NT2/D1 (cell line): ENCODE results near the gene BEX2.

ENCODE experiments used
- SUZ12 ChIP-seq: IDR thresholded peaks from 2 replicates; pipeline ENCODE4 v1.6.1; 2011; ENCODE audit not compliant: insufficient read length, insufficient read depth; ENCODE audit errors: extremely low read depth
- YY1 ChIP-seq: IDR thresholded peaks from 2 replicates; pipeline ENCODE4 v1.6.1; 2011; ENCODE audit not compliant: insufficient read length, insufficient read depth
- ZNF274 ChIP-seq: IDR thresholded peaks from 2 replicates; pipeline ENCODE4 v1.6.1; 2011; ENCODE audit warnings: mild to moderate bottlenecking, low read depth, low read length

DNA sequence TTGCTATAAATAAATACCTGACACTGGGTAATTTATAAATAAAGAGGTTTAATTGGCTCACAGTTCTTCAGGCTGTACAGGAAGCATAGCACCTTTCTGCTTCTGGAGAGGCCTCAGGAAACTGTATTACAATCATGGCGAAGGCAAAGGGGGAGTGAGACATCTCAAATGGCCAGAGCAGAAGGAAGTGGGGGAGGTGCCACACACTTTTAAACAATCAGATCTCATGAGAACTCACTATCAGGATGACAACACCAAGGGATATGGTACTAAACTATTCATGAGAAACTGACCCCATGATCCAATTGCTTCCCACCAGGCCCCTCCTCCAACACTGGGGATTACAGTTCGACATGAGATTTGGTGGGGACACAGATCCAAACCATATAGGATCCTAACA, 33.8 kb upstream of the BEX2 start:
- no peak for TF ChIP-seq ZNF274
- TF ChIP-seq SUZ12, result no peak
- TF ChIP-seq YY1, result no peak
